ENCODE data around the gene LRGUK.

The LRGUK gene

DNA sequence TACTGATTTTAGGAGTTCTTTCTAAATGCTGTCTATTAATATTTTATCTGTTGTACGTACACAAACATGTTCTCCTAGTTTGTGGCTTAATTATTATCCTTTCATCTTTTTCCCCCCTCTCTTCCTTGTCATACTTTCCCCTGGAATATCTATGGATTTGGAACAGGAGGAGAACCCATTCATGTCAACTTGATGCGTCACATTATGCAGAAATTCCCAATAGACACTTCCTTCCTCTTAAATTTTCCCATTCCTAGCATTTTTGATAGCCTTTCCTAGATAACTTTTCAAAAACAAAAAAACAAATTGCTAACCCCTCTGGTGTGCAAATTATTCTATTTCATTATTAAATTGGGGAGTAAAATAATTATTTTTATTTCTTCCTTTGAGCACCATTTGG is 153.4 kb downstream of the LRGUK start:
- no peak overlapping the region for H3K4me3 ChIP-seq (ENCODE audit: low read depth, low read length)
- TF ChIP-seq, protein P1, sequence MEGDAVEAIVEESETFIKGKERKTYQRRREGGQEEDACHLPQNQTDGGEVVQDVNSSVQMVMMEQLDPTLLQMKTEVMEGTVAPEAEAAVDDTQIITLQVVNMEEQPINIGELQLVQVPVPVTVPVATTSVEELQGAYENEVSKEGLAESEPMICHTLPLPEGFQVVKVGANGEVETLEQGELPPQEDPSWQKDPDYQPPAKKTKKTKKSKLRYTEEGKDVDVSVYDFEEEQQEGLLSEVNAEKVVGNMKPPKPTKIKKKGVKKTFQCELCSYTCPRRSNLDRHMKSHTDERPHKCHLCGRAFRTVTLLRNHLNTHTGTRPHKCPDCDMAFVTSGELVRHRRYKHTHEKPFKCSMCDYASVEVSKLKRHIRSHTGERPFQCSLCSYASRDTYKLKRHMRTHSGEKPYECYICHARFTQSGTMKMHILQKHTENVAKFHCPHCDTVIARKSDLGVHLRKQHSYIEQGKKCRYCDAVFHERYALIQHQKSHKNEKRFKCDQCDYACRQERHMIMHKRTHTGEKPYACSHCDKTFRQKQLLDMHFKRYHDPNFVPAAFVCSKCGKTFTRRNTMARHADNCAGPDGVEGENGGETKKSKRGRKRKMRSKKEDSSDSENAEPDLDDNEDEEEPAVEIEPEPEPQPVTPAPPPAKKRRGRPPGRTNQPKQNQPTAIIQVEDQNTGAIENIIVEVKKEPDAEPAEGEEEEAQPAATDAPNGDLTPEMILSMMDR (IDR thresholded peaks at IDR 0.05; ENCODE audit: insufficient read depth, low read depth, low read length, missing control alignments): no peak
- no peak for DNase-seq (ENCODE audit: low read depth)

DNA sequence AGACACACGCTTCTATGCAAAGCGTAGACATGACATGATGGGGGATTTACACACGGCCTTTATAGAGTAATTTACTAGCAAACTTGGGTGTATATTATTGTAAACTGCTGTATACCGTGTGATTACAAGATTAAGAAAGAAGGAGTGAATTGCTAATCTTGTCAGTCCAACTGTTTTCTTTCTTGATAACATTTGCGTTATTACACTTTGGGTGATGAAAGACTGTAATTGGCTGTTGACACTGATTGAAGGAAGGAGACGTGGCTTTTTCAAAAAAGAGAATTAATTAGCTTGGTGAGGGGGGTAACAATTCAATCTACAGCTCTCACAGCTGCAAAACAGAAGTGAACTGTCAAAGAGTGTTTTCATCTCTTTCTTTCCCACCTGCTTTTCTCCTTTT is 156.9 kb downstream of the LRGUK start:
- TF ChIP-seq, protein P1 (IDR thresholded peaks at IDR 0.05; ENCODE audit: insufficient read depth, low read depth, low read length, missing control alignments): no peak
- H3K4me3 ChIP-seq (ENCODE audit: low read depth, low read length): no peak overlapping the region
- DNase-seq (ENCODE audit: low read depth): no peak

DNA sequence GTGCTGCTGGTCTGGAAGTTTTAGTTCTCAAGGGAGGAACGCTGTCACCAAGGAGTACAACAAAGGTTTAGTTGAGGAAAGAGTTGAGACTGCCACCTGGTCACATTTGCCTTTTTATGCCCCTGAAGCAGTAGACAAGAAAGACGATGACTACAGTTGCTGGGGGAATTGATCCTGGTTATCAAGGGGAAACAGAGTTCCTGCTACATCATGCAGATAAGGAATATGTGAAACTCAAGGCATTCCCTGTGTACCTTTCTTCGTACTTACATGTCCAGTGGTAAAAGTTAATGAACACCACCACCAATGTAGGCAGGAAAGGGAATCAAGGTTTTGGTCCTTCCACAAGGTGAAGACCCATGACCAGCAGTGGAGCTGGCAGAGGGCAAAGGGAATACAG is 157.8 kb downstream of the LRGUK start:
- no peak overlapping the region for H3K4me3 ChIP-seq (ENCODE audit: low read depth, low read length)
- DNase-seq (ENCODE audit: low read depth): no peak
- TF ChIP-seq, protein P1 (IDR thresholded peaks at IDR 0.05; ENCODE audit: insufficient read depth, low read depth, low read length, missing control alignments): no peak

DNA sequence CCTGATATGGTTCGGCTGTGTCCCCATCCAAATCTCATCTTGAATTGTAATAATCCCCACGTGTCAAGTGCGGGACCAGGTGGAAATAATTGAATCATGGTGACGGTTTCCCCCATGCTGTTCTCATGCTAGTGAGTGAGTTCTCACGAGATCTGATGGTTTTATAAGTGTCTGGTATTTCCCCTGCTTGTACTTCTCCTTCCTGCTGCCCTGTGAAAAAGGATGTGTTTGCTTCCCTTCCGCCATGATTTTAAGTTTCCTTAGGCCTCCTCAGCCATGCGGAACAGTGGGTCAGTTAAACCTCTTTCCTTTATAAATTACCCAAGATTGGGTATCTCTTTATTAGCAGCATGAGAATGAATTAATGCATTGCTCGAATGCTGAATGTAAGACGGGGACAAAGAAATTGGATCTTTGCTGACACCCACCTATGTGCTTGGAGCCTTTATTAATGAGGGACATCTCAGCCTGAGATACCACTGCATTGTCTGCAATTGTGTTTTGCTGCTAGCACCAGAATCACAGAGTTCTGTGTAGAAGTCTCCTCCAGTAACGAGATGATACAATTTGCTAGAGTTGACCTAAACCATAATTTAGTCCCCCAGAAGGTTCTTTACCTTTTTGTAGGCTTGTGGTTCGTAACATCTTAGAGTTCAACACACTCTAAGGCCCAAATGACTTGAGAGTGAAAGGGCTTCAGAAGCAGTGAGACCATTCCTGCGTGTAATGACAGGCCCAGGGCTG is 160.9 kb downstream of the LRGUK start:
- H3K4me3 ChIP-seq (ENCODE audit: low read depth, low read length): no peak overlapping the region
- no peak for DNase-seq (ENCODE audit: low read depth)
- TF ChIP-seq, protein P1 (IDR thresholded peaks at IDR 0.05; ENCODE audit: insufficient read depth, low read depth, low read length, missing control alignments): no peak

DNA sequence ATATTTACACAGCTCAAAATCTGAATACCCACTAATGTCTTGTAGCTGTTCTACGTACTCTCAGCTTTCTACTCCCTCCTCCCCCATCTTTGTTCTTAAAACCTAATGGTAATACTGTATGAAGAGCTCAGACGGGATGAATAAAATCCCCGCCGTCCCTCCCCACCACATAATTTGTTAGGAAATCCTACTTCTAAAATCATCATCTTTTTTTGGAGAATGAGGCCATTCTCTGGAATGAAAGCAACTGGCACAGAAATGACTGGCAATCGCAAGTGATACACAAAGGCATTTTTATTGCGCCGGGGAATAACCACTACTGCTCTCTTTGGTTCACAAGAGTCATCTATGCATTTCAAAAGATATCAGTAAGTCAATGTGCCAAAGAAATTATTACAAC is 162.3 kb downstream of the LRGUK start:
- H3K4me3 ChIP-seq (ENCODE audit: low read depth, low read length): no peak overlapping the region
- TF ChIP-seq, protein P1 (IDR thresholded peaks at IDR 0.05; ENCODE audit: insufficient read depth, low read depth, low read length, missing control alignments): no peak
- no peak for DNase-seq (ENCODE audit: low read depth)

DNA sequence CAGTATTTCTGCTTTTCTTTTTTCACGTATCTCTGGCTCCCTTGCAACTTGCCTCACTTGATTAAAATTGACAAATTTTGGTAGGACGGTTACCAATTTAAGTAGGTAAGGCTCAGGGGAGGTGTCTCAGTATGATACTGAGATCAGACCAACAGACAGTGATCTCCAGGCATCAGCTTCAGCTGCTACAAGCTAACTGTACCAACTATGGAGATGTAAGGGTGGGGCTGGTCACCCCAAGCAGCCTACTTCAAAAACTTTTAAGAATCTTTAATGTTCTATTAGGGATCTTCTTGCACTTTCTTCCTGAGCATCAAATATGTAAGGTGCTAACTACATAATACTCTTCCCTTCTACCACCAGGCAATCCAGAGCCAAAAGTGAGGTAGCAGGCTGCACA is 162.7 kb downstream of the LRGUK start:
- no peak overlapping the region for H3K4me3 ChIP-seq (ENCODE audit: low read depth, low read length)
- no peak for DNase-seq (ENCODE audit: low read depth)
- TF ChIP-seq, protein P1 (IDR thresholded peaks at IDR 0.05; ENCODE audit: insufficient read depth, low read depth, low read length, missing control alignments): no peak

DNA sequence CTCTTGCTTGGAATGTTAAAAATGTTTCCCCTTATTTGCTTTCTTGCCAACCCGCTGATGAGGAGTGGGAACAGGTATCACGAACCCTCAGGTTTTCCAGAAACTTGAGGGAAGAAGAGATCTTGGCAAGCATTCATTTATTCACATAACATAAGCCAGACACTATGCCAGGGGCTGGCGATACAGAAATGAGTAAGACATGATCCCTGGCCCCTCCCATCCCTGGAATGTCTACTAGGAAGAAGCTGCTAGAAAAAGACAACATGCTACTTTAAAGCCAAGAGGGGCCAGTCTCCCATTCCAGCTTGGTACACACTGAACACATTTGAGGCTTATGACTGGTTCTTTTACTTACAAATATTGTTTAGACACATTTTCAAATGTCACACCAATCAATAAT is 163.1 kb downstream of the LRGUK start:
- H3K4me3 ChIP-seq (ENCODE audit: low read depth, low read length): no peak overlapping the region
- DNase-seq (ENCODE audit: low read depth): no peak
- TF ChIP-seq, protein P1 (IDR thresholded peaks at IDR 0.05; ENCODE audit: insufficient read depth, low read depth, low read length, missing control alignments): no peak

All from GM12865 (cell line).